ENCODE measurements around the gene GGTLC3.
"Not testable (repeated sequence)": the region's sequence is repeated elsewhere in the genome, so short reads cannot be mapped to it uniquely, and the experiment has no call there.

The GGTLC3 gene

DNA sequence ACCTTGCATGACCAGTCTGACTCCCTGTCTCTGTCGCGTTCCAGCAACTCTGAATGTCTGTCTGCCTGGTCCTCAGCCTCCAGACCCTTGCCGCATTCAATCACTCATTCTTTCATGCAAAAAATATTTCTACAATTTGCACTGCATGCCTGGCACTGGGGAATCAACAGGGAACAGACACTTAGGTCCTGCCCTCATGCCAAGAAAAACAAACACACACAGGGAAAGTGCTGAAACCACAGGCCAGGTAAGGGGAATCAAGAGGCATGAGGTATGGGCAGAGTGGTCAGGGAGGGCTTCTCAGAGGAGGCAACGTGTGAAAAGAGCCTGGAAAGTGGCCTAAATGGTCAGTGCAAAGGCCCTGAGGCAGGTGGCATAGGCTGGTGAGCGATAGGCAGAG lies at the start of gene GGTLC3:
Gene GGTLC3 (minus strand): TSS at position 101 of the 400 bp plus-strand sequence. CDS start 264 bp downstream, outside the sequence.
- in situ Hi-C loops (cut with HindIII; ENCODE audit: low pct_ligation_motif_present, low sequenced_read_pairs); H3K27me3 ChIP-seq (replicated peaks); H3K4me3 ChIP-seq (ENCODE audit: low read depth, low read length); H3K36me3 ChIP-seq (replicated peaks); DNase-seq; H3K27ac ChIP-seq: not testable (repeated sequence)

DNA sequence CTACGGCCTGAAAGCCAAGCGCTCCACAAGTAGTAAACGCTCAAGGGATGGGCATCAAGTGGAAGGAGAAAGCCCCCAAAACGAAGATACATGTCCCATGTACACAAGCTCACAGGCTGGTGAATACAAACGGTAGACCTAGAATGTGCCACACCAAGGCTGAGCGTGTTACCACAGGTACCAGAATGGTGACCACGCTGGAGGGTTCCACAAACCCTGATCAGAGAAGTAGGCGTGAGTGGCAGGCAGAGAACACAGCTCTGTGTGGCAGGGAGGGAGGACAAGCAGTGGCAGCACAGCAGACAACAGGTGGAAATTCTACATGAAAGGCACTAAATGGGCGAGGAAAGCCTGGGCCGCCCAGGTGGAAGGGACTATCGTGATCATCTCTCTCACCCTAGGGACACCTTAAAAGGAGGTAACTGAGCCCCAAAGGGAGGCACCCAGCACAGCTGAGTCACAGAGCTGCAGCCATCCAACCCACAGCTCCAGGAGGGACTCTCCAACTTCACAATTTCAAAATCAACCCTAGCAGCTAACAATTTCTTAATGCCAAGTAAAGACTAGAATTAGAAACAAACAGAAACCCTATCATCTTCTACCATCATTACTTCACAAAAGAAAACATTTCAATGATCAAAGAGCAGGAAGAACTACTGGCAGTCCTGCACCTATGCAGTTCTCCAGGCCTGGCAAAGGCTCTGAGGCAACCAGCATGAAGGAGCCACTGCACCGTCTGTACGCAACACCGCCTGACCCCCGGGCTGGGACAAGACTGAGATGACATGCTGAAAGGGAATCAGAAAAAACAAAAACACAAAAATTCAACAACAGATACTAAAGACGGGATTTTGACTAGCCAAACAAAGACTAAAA lies 42.4 kb upstream of the GGTLC3 start:
- in situ Hi-C loops (cut with HindIII; ENCODE audit: low pct_ligation_motif_present, low sequenced_read_pairs); H3K27me3 ChIP-seq (replicated peaks); H3K4me3 ChIP-seq (ENCODE audit: low read depth, low read length); DNase-seq; H3K36me3 ChIP-seq (replicated peaks); H3K27ac ChIP-seq: not testable (repeated sequence)

DNA sequence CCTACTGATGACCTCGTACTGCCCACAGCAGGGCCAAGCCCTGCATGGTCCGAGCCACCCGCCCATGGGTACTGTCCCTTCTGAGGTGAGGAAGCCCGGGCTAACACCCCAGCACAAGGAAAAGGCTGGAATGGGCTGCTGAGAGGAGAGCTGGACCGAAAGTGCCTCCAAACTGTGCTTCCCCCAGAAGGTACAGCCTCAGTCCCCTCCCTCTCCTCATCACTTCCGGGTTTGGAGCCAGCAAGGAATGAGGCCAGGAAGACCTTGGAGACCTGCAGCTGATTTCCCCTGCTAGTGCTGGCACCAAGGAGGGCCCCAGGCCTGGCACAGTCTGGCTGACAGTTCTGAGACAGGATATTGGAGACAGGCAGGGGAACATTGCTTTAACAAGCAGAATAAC lies 41.0 kb upstream of the GGTLC3 start:
- H3K27me3 ChIP-seq (replicated peaks); H3K4me3 ChIP-seq (ENCODE audit: low read depth, low read length); H3K36me3 ChIP-seq (replicated peaks); DNase-seq; H3K27ac ChIP-seq; in situ Hi-C loops (cut with HindIII; ENCODE audit: low pct_ligation_motif_present, low sequenced_read_pairs): not testable (repeated sequence)

- H3K27me3 ChIP-seq (replicated peaks); in situ Hi-C loops (cut with HindIII; ENCODE audit: low pct_ligation_motif_present, low sequenced_read_pairs); H3K4me3 ChIP-seq (ENCODE audit: low read depth, low read length); DNase-seq; H3K27ac ChIP-seq; H3K36me3 ChIP-seq (replicated peaks): not testable (repeated sequence)
These were observed 40.6 kb upstream of the GGTLC3 start for GRCh38 chr22:18558516-18558915.

GRCh38 chr22:18554280-18555256 lies 36.6 kb upstream of the GGTLC3 start:
- H3K4me3 ChIP-seq (ENCODE audit: low read depth, low read length); H3K27ac ChIP-seq; H3K36me3 ChIP-seq (replicated peaks); H3K27me3 ChIP-seq (replicated peaks); in situ Hi-C loops (cut with HindIII; ENCODE audit: low pct_ligation_motif_present, low sequenced_read_pairs); DNase-seq: not testable (repeated sequence)

DNA sequence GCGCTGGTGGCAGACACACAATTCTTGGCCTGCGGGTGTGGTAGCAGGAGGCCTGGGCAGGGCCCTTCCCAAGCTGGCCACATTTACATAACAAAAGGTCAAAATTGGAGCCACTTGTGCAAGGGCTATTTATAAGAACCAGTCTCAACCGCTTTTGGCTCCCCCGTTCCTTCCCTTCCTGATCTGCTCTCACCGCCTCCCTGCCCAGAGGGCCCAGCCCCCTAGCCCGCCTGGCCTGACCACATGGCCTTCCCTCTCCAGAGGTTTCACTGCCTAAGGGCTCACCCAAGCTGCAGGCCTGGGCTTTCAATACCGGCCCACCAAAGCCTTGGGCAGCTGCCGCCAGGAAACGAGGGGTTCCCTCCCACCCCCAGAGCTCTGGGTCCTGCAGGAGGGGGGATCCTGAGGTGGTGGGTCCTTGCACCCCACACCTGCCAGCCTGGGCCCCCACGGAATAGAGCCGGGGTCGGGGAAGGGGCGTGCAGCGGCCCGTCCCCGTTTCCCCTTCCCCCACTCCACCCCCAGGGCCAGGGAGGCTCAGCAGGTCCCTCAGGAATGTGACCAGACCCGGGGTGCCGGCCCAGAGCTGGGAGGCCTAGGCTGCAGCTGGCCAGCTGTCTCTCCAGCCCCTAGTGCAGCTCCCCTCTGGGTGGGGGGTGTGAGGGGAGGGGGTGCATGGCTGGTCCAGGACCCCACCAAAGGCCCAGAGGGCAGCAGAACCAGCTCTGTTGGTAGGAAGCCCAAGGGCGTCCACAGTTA lies 35.1 kb upstream of the GGTLC3 start:
- DNase-seq; H3K4me3 ChIP-seq (ENCODE audit: low read depth, low read length); in situ Hi-C loops (cut with HindIII; ENCODE audit: low pct_ligation_motif_present, low sequenced_read_pairs); H3K27me3 ChIP-seq (replicated peaks); H3K27ac ChIP-seq; H3K36me3 ChIP-seq (replicated peaks): not testable (repeated sequence)

- DNase-seq; H3K27ac ChIP-seq; in situ Hi-C loops (cut with HindIII; ENCODE audit: low pct_ligation_motif_present, low sequenced_read_pairs); H3K4me3 ChIP-seq (ENCODE audit: low read depth, low read length); H3K36me3 ChIP-seq (replicated peaks); H3K27me3 ChIP-seq (replicated peaks): not testable (repeated sequence)
These were observed 33.1 kb upstream of the GGTLC3 start for GRCh38 chr22:18551046-18551445.

DNA sequence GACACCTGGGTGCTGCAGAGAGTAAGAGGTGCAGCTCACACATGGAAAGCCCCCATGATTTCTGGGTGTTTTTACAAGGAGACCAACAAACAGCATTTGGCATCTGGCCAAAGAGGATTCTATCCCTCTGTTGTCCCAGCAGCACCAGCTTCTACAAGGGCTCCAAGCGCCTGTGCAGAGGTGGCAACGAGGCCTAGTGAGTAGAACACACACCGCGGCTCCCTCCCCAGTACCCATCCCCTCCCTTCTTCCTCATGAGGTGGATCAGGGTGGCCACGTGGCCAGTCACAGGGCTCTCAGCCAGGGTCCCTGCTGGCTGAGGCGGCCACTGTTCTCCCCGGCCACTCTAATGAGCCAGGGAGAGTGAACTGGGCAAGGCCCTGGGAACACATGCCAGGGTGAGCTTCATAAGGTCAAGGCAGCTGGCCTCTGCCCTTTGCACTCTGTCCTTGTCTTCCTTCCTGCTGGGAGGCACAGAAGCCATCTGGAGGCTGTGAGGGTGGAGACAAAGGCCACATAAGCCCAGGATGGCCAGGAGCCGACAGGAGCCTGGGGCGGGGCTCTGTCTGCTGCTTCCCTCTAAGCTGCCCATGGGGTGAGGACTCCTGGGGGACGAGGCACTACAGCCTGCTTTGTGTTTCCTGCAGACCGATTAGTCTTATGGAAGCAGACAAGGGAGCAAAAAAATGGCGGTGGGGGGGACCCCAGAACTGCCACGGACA lies 31.7 kb upstream of the GGTLC3 start:
- H3K36me3 ChIP-seq (replicated peaks); H3K27me3 ChIP-seq (replicated peaks); in situ Hi-C loops (cut with HindIII; ENCODE audit: low pct_ligation_motif_present, low sequenced_read_pairs); H3K27ac ChIP-seq; DNase-seq; H3K4me3 ChIP-seq (ENCODE audit: low read depth, low read length): not testable (repeated sequence)

- in situ Hi-C loops (cut with HindIII; ENCODE audit: low pct_ligation_motif_present, low sequenced_read_pairs); H3K36me3 ChIP-seq (replicated peaks); H3K27me3 ChIP-seq (replicated peaks); DNase-seq; H3K27ac ChIP-seq; H3K4me3 ChIP-seq (ENCODE audit: low read depth, low read length): not testable (repeated sequence)
These were observed 26.7 kb upstream of the GGTLC3 start for GRCh38 chr22:18544615-18545014.

- H3K27me3 ChIP-seq (replicated peaks); DNase-seq; in situ Hi-C loops (cut with HindIII; ENCODE audit: low pct_ligation_motif_present, low sequenced_read_pairs); H3K27ac ChIP-seq; H3K4me3 ChIP-seq (ENCODE audit: low read depth, low read length); H3K36me3 ChIP-seq (replicated peaks): not testable (repeated sequence)
These were observed 25.4 kb upstream of the GGTLC3 start for GRCh38 chr22:18543400-18543799.

DNA sequence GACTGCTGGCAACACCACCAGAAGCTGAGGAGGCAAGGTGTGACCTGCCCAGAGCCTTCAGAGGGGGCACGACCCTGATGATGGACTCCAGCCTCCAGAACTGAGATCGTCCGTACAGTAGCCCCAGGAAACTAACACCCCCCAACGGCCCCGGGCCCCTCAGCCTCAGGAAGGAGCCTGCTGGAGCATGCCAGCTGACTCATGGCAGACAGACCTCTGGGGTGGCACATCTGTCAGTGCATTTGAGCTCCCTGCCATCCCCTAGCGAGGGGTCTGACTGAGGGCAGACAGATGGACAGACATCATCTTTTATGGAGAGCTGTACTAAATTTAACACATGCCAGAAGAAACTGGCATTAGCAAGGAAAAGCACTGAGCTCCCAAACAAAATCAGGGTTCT lies 22.0 kb upstream of the GGTLC3 start:
- in situ Hi-C loops (cut with HindIII; ENCODE audit: low pct_ligation_motif_present, low sequenced_read_pairs); H3K27ac ChIP-seq; H3K36me3 ChIP-seq (replicated peaks); H3K27me3 ChIP-seq (replicated peaks); H3K4me3 ChIP-seq (ENCODE audit: low read depth, low read length); DNase-seq: not testable (repeated sequence)

DNA sequence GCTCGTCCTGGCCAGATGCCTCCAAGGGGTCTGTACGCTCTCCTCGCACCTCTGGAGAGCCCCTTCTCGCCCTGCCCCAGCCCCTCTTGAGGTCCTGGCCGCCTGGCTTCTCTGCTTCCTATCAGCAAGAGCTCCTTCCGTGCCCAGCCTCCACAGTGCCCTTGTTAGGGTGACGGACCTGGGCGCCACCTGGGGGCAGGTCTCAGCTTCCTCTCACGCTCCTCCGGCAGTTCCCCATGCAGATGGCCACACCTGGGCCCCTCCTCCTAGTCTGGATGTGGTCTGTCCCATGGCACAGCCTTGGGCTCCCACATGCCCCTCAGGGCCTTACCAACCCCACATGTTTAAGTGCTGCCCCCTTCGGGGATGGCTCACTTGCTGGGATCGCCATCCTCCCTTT lies 16.4 kb upstream of the GGTLC3 start:
- H3K27me3 ChIP-seq (replicated peaks); in situ Hi-C loops (cut with HindIII; ENCODE audit: low pct_ligation_motif_present, low sequenced_read_pairs); H3K27ac ChIP-seq; H3K4me3 ChIP-seq (ENCODE audit: low read depth, low read length); H3K36me3 ChIP-seq (replicated peaks); DNase-seq: not testable (repeated sequence)

GRCh38 chr22:18533633-18534032 lies 15.7 kb upstream of the GGTLC3 start:
- in situ Hi-C loops (cut with HindIII; ENCODE audit: low pct_ligation_motif_present, low sequenced_read_pairs); H3K27ac ChIP-seq; H3K27me3 ChIP-seq (replicated peaks); H3K4me3 ChIP-seq (ENCODE audit: low read depth, low read length); DNase-seq; H3K36me3 ChIP-seq (replicated peaks): not testable (repeated sequence)
